NCI-H1436 (cell line): ENCODE data around the gene MAML3.

Experiments
- DNase-seq: peaks from one replicate; lab custom pipeline; 2025; lab: John Stamatoyannopoulos, UW

MAML3 gene

DNA sequence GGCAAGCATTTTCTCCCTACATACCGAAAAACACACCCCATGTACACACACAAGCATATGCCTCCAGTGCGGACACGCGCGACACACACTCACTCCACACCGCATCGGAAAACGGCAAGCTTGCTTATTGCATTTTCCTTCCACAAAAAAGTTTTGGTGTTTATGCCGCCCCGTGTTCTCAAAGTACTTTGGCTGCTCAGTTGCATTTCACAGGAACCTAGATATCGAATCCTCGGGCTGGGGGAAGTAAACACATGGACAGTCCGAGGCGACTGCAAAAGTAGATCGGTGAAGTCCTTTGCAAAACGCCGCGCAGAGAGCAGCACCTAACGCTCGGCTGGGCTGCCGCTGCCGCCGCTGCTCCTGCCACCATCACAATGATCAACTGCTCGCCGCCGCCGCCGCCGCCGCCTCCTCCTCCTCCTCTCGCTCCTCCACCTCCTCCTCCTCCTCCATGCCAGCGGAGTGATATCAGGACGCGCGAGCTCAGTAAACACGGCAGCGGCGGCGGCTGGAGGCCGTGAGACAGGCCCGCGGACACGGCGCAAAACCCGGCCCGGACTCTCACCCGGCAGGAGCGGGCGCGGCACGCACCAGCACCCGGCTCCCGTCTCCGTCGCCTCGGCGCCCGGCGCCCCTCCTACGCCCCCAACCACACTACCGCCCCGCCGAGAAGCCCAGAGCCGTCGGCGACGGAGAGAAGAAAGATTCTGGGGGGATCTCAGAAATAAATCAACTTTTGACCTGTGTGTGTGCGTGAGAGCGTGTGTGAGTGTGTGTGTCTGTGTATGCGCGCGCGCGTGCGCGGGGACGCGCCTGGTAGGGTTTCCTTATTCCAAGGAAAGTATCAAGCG is at the start of gene MAML3:
MAML3 (minus strand) TSS at position 467 of the 854 bp plus-strand sequence. CDS start 857 bp downstream, outside the sequence.
- DNase-seq = peak; percentile 94

DNA sequence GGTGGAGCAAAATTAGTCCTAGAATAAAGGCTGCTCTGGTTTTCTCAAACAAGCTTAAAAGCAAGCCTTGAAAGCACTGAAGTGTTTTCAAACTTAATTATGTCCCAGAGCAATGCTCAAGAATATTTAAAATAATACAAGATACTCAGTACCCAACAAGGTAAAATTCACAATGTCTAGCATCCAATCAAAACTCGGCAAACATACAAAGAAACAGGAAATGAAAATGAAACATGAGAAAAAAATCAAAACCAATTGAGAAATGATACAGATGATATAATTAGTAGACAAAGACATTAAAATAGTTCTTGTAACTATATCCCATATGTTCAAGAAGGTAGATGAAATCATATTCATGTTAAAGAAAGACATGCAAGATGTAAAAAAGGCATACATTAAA is 45.0 kb upstream of the MAML3 start:
- DNase-seq = no peak

- DNase-seq = no peak
Observed at GRCh38 chr4:140195806-140196205, 41.8 kb upstream of the MAML3 start.

DNA sequence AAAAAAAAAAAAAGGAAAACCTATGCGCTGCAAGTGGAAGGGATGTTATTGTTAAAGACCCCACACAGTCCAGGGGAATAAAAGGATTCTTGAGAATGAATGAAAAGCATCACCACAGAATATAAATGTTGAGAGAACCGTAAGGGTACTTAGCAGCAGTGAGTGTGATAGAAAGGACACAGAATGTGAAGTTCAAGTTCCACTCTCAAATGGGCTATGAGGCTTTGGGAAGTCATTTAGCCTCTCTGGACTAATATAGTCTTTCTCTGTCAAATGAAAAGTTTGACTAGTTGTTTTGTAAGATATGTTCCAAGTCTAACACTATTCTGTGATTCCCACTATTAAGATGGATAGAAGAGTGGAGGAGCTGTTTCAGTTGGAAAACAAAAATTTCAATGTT is 35.8 kb upstream of the MAML3 start:
- DNase-seq = no peak

- DNase-seq = no peak
Observed at GRCh38 chr4:140188975-140189374, 35.0 kb upstream of the MAML3 start.

- no peak for DNase-seq
Observed at GRCh38 chr4:140187316-140187695, 33.3 kb upstream of the MAML3 start.

- DNase-seq = no peak
Observed at GRCh38 chr4:140186651-140187315, 32.8 kb upstream of the MAML3 start.

DNA sequence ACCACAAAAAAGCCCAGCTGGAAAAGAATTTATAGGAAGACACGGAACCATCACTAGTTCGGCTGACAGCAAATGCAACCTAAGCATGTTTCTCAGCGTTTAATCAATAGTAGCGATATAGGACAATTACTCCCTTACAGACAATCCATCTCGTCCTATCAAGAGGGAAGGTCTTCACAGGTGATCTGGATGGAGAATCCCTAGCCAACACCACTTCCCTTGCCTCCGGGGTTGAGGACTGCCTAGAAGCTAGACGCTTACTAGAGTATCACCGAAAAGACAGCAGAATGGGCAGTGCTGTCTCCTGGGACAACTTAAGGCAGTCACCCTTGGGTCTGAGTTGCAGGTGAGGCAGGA is 32.1 kb upstream of the MAML3 start:
- no peak for DNase-seq

DNA sequence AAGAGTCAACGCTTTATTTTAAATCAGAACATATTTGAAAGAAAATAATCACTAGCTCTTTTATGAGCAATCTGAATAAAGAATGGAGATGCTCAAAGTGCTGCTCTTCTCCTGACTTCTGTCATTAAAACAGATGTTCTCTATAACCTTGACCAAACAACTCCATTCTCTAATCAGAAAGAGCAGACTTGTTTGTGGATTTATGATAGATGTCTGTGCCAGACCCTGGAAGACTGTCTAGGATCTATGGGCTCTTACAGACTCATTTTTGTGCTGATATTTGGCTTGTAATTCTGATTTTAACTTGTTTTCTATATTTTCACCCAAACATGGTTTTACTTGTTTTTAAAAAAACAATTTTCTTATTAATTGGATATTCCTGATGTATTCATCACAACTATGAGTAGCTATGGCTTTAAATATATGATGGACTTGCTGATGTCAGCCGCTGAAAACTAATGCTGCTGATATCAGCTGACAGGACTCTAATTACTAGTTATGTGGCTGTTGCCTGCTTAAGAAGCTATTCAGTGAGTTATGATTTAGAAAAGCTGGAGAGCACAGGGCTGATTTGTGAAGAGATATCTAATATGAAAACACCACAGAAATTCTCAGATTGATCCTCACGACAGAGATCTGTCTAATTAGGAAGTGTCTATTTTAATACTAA is 31.6 kb upstream of the MAML3 start:
- DNase-seq = peak; percentile 5

GRCh38 chr4:140183270-140183669 is 29.3 kb upstream of the MAML3 start:
- DNase-seq = no peak

DNA sequence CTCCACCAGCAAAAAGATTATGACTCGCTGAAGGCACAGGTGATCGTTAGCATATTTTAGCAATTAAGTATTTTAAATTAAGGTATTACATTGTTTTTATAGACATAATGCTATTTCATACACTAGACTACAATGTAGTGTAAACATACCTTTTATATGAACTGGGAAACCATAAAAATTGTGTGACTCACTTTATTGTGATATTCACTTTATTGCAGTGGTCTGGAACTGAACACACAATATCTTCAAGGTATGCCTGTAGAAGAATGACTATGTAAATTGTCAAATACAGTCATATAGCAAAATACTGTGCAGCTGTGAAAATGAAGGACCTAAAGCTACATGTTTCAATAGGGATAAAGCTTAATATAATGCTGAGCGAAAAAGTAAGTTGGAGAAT is 26.6 kb upstream of the MAML3 start:
- no peak for DNase-seq

- no peak for DNase-seq
Observed at GRCh38 chr4:140176735-140177134, 22.8 kb upstream of the MAML3 start.

GRCh38 chr4:140174543-140174942 is 20.6 kb upstream of the MAML3 start:
- DNase-seq = no peak

- no peak for DNase-seq
Observed at GRCh38 chr4:140172960-140173359, 19.0 kb upstream of the MAML3 start.

DNA sequence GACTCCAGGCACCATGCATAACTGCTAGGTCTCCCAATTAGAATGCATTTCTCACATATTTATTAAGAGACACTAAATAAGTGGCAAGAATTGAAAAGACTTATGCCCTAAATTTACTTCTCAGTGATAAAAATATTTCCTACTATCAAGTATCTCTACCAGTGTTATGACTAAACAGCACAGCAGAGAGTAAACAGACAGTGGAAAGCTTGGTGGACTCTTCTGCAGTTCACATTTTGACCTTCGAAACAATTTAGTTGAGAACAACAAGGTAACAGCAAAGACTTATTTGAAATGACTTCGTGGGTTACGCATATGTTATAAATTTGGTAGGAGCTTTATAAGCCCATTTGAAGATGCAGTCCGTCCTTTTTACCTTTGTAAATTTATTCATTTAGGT is 16.3 kb upstream of the MAML3 start:
- no peak for DNase-seq

DNA sequence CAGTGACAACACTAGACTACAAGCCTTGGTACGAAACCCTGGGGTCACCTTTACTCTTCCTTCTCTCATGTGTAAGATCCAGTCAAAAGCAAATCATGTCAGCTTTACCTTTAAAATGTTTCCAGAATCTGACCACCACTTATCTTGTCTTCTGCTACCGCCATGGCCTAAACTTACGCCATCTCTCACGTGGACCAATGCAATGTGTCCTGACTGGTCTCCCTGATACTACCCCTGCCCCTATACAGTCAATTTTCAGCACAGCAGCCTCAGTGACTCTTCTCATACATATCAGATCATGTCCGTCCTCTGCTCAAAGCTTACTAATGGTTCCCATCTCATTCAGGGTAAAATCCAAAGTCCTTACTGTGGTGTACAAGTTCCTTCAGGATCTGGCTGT is 15.0 kb upstream of the MAML3 start:
- DNase-seq = no peak

GRCh38 chr4:140168474-140168873 is 14.5 kb upstream of the MAML3 start:
- no peak for DNase-seq

- no peak for DNase-seq
Observed at GRCh38 chr4:140163029-140163810, 9.2 kb upstream of the MAML3 start.

DNA sequence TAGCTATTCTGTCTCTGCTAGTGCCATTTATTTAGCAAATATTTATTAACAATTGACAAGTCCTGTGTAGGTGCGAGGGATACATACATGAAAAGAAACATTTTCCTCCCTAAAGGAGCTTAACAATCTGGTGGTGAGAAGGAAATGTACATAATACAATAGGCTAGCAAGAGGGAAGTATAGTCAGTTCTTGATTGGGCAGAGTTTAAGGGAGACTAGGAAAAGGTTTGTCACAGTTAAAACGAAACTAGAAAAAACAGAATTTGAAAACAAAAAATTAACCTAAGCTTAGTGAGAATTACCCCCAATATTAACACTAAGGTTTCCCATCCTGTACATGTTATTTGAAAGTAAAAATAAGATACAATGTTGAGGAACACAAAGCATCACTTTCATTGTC is 8.6 kb upstream of the MAML3 start:
- DNase-seq = no peak

GRCh38 chr4:140158365-140159030 is 4.5 kb upstream of the MAML3 start:
- no peak for DNase-seq

DNA sequence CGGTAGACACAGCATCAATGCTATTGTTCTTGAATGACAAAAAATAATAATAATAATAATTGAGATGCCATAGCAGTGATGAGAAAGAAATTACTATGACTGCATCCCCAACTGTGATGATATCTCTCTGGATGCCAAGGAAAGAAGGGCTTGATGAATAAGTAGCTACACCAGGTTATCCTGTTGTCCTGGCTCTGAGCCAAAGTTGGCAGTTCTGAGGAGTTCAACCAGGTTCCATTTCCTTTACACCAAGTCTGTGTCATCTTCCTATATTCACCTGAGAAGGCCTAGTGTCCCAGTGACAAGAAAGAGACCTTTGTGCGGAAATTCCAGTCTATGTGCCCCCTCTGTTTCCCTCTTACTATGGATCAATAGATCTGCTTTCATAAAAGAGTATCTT is 3.4 kb upstream of the MAML3 start:
- DNase-seq = no peak
